ENCODE data around the gene DCUN1D5. TPM values are rescaled to one million over a fixed set of nuclear protein-coding genes. Genes with fewer than 3 reads are reported as not detected.

DCUN1D5 gene
- total RNA-seq = 10 to 100 TPM; 47.0 to 51.5 TPM
- 48.4 TPM for polyA plus RNA-seq (2013, experiment 1 of 2)
- polyA plus RNA-seq (2013, experiment 2 of 2) = 43.2 TPM
- long read RNA-seq, experiment 1, transcript DCUN1D5-201 (8 exons, 1,337 nt) = major isoform, 34 of 47 reads
- long read RNA-seq, experiment 1, partial matches to known transcripts = 3 of 47 reads
- long read RNA-seq, experiment 1, other reads (novel, unspliced or antisense) = 8 of 47 reads
- long read RNA-seq, experiment 2, transcript DCUN1D5-201 (8 exons, 1,337 nt) = major isoform, 78 of 88 reads
- long read RNA-seq, experiment 2, partial matches to known transcripts = 3 of 88 reads
- long read RNA-seq, experiment 2, other reads (novel, unspliced or antisense) = 6 of 88 reads
- long read RNA-seq, experiment 3, transcript DCUN1D5-201 (8 exons, 1,337 nt) = major isoform, 216 of 237 reads
- long read RNA-seq, experiment 3, partial matches to known transcripts = 2 of 237 reads
- long read RNA-seq, experiment 3, other reads (novel, unspliced or antisense) = 16 of 237 reads
- long read RNA-seq, experiment 4, transcript DCUN1D5-201 (8 exons, 1,337 nt) = major isoform, 131 of 150 reads
- long read RNA-seq, experiment 4, partial matches to known transcripts = 0 of 150 reads
- long read RNA-seq, experiment 4, other reads (novel, unspliced or antisense) = 16 of 150 reads

GRCh38 chr11:103091801-103092524 is at the start of gene DCUN1D5:
Gene DCUN1D5 (minus strand): TSS chr11:103092160. CDS start chr11:103091872, 288 bp downstream.
- H3K4me1 ChIP-seq (ENCODE audit: control insufficient read depth, insufficient read depth, low read length) = no peaks in the 10 kb centered on the region
- DNase-seq = peak; percentile 99
- peaks cover 22% of the 10 kb centered on the region for H3K36me3 ChIP-seq (ENCODE audit: control insufficient read depth, insufficient read depth, low read length)
- TF ChIP-seq CTCF (conservative IDR thresholded peaks at IDR 0.05) = no peak
- WGBS, 2 experiments (ENCODE audit: insufficient coverage in 1 of 2, insufficient read length in 1 of 2) = 1% methylated on average over 28 to 54 of the region's 54 CpGs
- Mint-ChIP-seq H3K36me3 (ENCODE audit: low read depth) (peaks cover 22% of the 10 kb centered on the region), H3K27me3 (ENCODE audit: insufficient read depth) (peaks cover 29% of the 10 kb centered on the region), H3K4me1 (peaks cover 14% of the 10 kb centered on the region), H3K27ac (peak within 1 kb of the TSS; percentile 95), H3K9me3 (peaks cover 2% of the 10 kb centered on the region), H3K4me3 (peak within 1 kb of the TSS; percentile 87)
- peak within 1 kb of the TSS; percentile 89 for H3K27ac ChIP-seq (ENCODE audit: low read depth, low read length)
- H3K4me3 ChIP-seq (ENCODE audit: low read length) = peak within 1 kb of the TSS; percentile 95
- peak within 1 kb of the TSS; percentile 88 for H3K9ac ChIP-seq (ENCODE audit: extremely low read depth, low read length, poor library complexity, severe bottlenecking)
- H3K9me3 ChIP-seq (ENCODE audit: control insufficient read depth, low read length) = peaks cover 4% of the 10 kb centered on the region
- peaks cover 31% of the 10 kb centered on the region for H3K27me3 ChIP-seq (ENCODE audit: control insufficient read depth, insufficient read depth, low read length, poor library complexity, severe bottlenecking)

- Mint-ChIP-seq H3K27me3 (ENCODE audit: insufficient read depth) (no peaks in the 10 kb centered on the region), H3K4me1 (no peaks in the 10 kb centered on the region), H3K9me3 (no peaks in the 10 kb centered on the region), H3K27ac (no peak overlapping the region), H3K4me3 (no peak overlapping the region), H3K36me3 (ENCODE audit: low read depth) (peaks cover 20% of the 10 kb centered on the region)
- Histone ChIP-seq H3K9ac (ENCODE audit: extremely low read depth, low read length, poor library complexity, severe bottlenecking) (no peak overlapping the region), H3K4me3 (ENCODE audit: low read length) (no peak overlapping the region), H3K27me3 (ENCODE audit: control insufficient read depth, insufficient read depth, low read length, poor library complexity, severe bottlenecking) (no peaks in the 10 kb centered on the region), H3K4me1 (ENCODE audit: control insufficient read depth, insufficient read depth, low read length) (no peaks in the 10 kb centered on the region), H3K9me3 (ENCODE audit: control insufficient read depth, low read length) (no peaks in the 10 kb centered on the region), H3K27ac (ENCODE audit: low read depth, low read length) (no peak overlapping the region), H3K36me3 (ENCODE audit: control insufficient read depth, insufficient read depth, low read length) (peaks cover 47% of the 10 kb centered on the region)
- DNase-seq = no peak
- TF ChIP-seq CTCF (conservative IDR thresholded peaks at IDR 0.05) = no peak
Measured at GRCh38 chr11:103125462-103125861, 33.5 kb upstream of the DCUN1D5 start.

GRCh38 chr11:103114836-103115235 is 22.9 kb upstream of the DCUN1D5 start:
- Histone ChIP-seq H3K27me3 (ENCODE audit: control insufficient read depth, insufficient read depth, low read length, poor library complexity, severe bottlenecking) (no peaks in the 10 kb centered on the region), H3K36me3 (ENCODE audit: control insufficient read depth, insufficient read depth, low read length) (peaks cover 36% of the 10 kb centered on the region), H3K27ac (ENCODE audit: low read depth, low read length) (no peak overlapping the region), H3K4me3 (ENCODE audit: low read length) (no peak overlapping the region), H3K4me1 (ENCODE audit: control insufficient read depth, insufficient read depth, low read length) (peaks cover 2% of the 10 kb centered on the region), H3K9me3 (ENCODE audit: control insufficient read depth, low read length) (peaks cover 5% of the 10 kb centered on the region), H3K9ac (ENCODE audit: extremely low read depth, low read length, poor library complexity, severe bottlenecking) (no peak overlapping the region)
- Mint-ChIP-seq H3K27me3 (ENCODE audit: insufficient read depth) (no peaks in the 10 kb centered on the region), H3K36me3 (ENCODE audit: low read depth) (peaks cover 14% of the 10 kb centered on the region), H3K9me3 (no peaks in the 10 kb centered on the region), H3K4me3 (no peak overlapping the region), H3K4me1 (peaks cover 3% of the 10 kb centered on the region), H3K27ac (no peak overlapping the region)
- WGBS, 2 experiments (ENCODE audit: insufficient coverage in 1 of 2, insufficient read length in 1 of 2) = 99% methylated on average over 4 of the region's 4 CpGs; no CpG with 5 or more reads in 1 of the 2 experiments
- TF ChIP-seq CTCF (conservative IDR thresholded peaks at IDR 0.05) = no peak
- DNase-seq = no peak

All from endodermal cell (in vitro differentiated cells).